HCT116 (cell line): ENCODE data around the gene EXOC6B. TPM values are rescaled to one million over a fixed set of nuclear protein-coding genes. Genes with fewer than 3 reads are reported as not detected.

Experiments used
- ATAC-seq: fragments of 200-7000 bp; cut with Tn5 transposase; 2 replicates; pipeline ENCODE4 v1.9.1; 2020; ENCODE audit warnings: mild to moderate bottlenecking, moderate library complexity
- BruUV-seq: library from RNA; stranded (reverse); fragments of 400-500 nt; replicated peaks from 2 replicates; lab custom pipeline; 2021; lab: Mats Ljungman, UMichigan
- CTCF ChIA-PET: fragments of 300-600 bp; sonication (Branson Sonifier 250); formaldehyde crosslinking; loops from one replicate; lab custom pipeline; 2021; ENCODE audit warnings: antibody characterized with exemption; lab: Charles Lee
- POLR2A ChIA-PET: fragments of 300-600, 350-600 bp; sonication (Branson Sonifier 250); formaldehyde crosslinking; loops from one replicate; lab custom pipeline; 2021; ENCODE audit warnings: antibody characterized with exemption; lab: Charles Lee
- RAD21 ChIA-PET, 2 experiments: fragments of 300-600 bp; sonication (Branson Sonifier 250); formaldehyde crosslinking; loops; one replicate each; lab custom pipeline; 2023; ENCODE audit warnings: low total read pairs in 2 of 2; ENCODE audit not compliant: uncharacterized antibody in 2 of 2, unreplicated experiment in 2 of 2, low non-redundant PET in 1 of 2; lab: Charles Lee
- DNase-seq: peaks from one replicate; pipeline ENCODE4 v3.0.0-alpha.2; 2010; ENCODE audit warnings: low read depth, low spot score
- H2AFZ ChIP-seq: fragments of 200-600 bp; shearing (Covaris generic), sonication (generic); 2 replicates; pipeline ENCODE4 v1.6.1; 2017; ENCODE audit warnings: low read depth, mixed run types, mixed read lengths, antibody characterized with exemption, low read length; ENCODE audit not compliant: poor library complexity, severe bottlenecking
- H3K27ac ChIP-seq: 2 replicates; pipeline ENCODE4 v1.5.1; 2012; ENCODE audit warnings: low read depth, low read length
- H3K27me3 ChIP-seq: fragments of 200-600 bp; sonication (generic); 2 replicates; pipeline ENCODE4 v1.6.1; 2016; ENCODE audit warnings: mixed run types, low read length, mixed read lengths; ENCODE audit not compliant: insufficient read depth
- H3K36me3 ChIP-seq, 2 experiments: fragments of 200-500 bp in 1 of 2; fragments of 200-600 bp in 1 of 2; sonication (Bioruptor generic) in 1 of 2; sonication (generic) in 1 of 2; 2 replicates each; pipeline versions ENCODE4 v1.5.1 to v1.6.1; 2014 to 2016; ENCODE audit warnings: low read length in 2 of 2, inconsistent platforms in 1 of 2, mixed read lengths in 1 of 2, mixed run types in 1 of 2; ENCODE audit not compliant: insufficient read depth in 2 of 2, control insufficient read depth in 1 of 2
- H3K4me1 ChIP-seq, 2 experiments: fragments of 200-600 bp in 1 of 2; sonication (generic) in 1 of 2; 2 replicates each; pipeline versions ENCODE4 v1.5.1 to v1.6.1; 2012 to 2017; ENCODE audit warnings: low read length in 2 of 2, inconsistent platforms in 1 of 2, mild to moderate bottlenecking in 1 of 2, mixed read lengths in 1 of 2, mixed run types in 1 of 2, moderate library complexity in 1 of 2; ENCODE audit not compliant: insufficient read depth in 2 of 2, control insufficient read depth in 1 of 2
- H3K4me2 ChIP-seq: fragments of 200-600 bp; sonication (generic); 2 replicates; pipeline ENCODE4 v1.6.1; 2017; ENCODE audit warnings: mixed run types, low read length, mixed read lengths
- H3K4me3 ChIP-seq, 2 experiments: fragments of 200-600 bp in 1 of 2; sonication (generic) in 1 of 2; replicated peaks in 1 of 2; 2 replicates each; pipeline ENCODE4 v1.5.1; 2011 to 2016; ENCODE audit warnings: low read length in 2 of 2, control low read depth in 1 of 2, low read depth in 1 of 2, mild to moderate bottlenecking in 1 of 2, mixed read lengths in 1 of 2, mixed run types in 1 of 2
- H3K79me2 ChIP-seq: fragments of 200-600 bp; sonication (generic); 2 replicates; pipeline ENCODE4 v1.6.1; 2017; ENCODE audit warnings: mild to moderate bottlenecking, mixed run types, low read length, moderate library complexity, mixed read lengths; ENCODE audit not compliant: insufficient read depth
- H3K9ac ChIP-seq: fragments of 200-600 bp; sonication (generic); 2 replicates; pipeline ENCODE4 v1.6.1; 2016; ENCODE audit warnings: low read length, mixed read lengths
- H3K9me2 ChIP-seq: fragments of 200-600 bp; sonication (generic), shearing (Covaris generic); 2 replicates; pipeline ENCODE4 v1.6.1; 2017; ENCODE audit warnings: mixed run types, mild to moderate bottlenecking, moderate library complexity; ENCODE audit not compliant: insufficient read depth
- H3K9me3 ChIP-seq, 2 experiments: fragments of 200-500 bp in 1 of 2; fragments of 200-600 bp in 1 of 2; sonication (Bioruptor generic) in 1 of 2; sonication (generic) in 1 of 2; 2 replicates each; pipeline ENCODE4 v1.6.1; 2014 to 2017; ENCODE audit warnings: low read length in 2 of 2, mixed read lengths in 2 of 2, inconsistent platforms in 1 of 2, low read depth in 1 of 2, mild to moderate bottlenecking in 1 of 2, mixed run types in 1 of 2, moderate library complexity in 1 of 2; ENCODE audit not compliant: control insufficient read depth in 1 of 2, insufficient read depth in 1 of 2
- H4K20me1 ChIP-seq: fragments of 200-600 bp; sonication (generic), shearing (Covaris generic); 2 replicates; pipeline ENCODE4 v1.6.1; 2017; ENCODE audit warnings: mixed run types, mild to moderate bottlenecking, moderate library complexity; ENCODE audit not compliant: insufficient read depth
- CBX3 ChIP-seq: IDR thresholded peaks from 2 replicates; pipeline ENCODE4 v1.6.1; 2012; ENCODE audit warnings: low read depth
- CEBPB ChIP-seq: IDR thresholded peaks from 2 replicates; pipeline ENCODE4 v1.6.1; 2012; ENCODE audit warnings: low read depth
- ELF1 ChIP-seq: IDR thresholded peaks from 2 replicates; pipeline ENCODE4 v1.6.1; 2012; ENCODE audit warnings: low read depth, borderline replicate concordance
- EZH2 ChIP-seq: fragments of 200-600 bp; sonication (generic); IDR thresholded peaks from 2 replicates; pipeline ENCODE4 v1.6.1; 2017; ENCODE audit warnings: antibody characterized with exemption, mixed run types
- EZH2phosphoT487 ChIP-seq: fragments of 200-600 bp; IDR thresholded peaks from 2 replicates; pipeline ENCODE4 v1.6.1; 2018; ENCODE audit warnings: antibody characterized with exemption, borderline replicate concordance
- FOSL1 ChIP-seq: IDR thresholded peaks from 2 replicates; pipeline ENCODE4 v1.6.1; 2012; ENCODE audit warnings: low read depth
- JUND ChIP-seq: IDR thresholded peaks from 2 replicates; pipeline ENCODE4 v1.6.1; 2012
- POLR2A ChIP-seq: IDR thresholded peaks from 2 replicates; pipeline ENCODE4 v1.7.0; 2011; ENCODE audit warnings: borderline replicate concordance; ENCODE audit not compliant: insufficient read depth, insufficient read length; ENCODE audit errors: extremely low read depth
- POLR2AphosphoS5 ChIP-seq: IDR thresholded peaks from 2 replicates; pipeline ENCODE4 v1.6.1; 2011; ENCODE audit warnings: mild to moderate bottlenecking, low read depth, low read length, moderate library complexity
- RAD21 ChIP-seq: IDR thresholded peaks from 2 replicates; pipeline ENCODE4 v1.6.1; 2012; ENCODE audit warnings: low read depth, mild to moderate bottlenecking
- SIN3A ChIP-seq: IDR thresholded peaks from 2 replicates; pipeline ENCODE4 v1.6.1; 2012; ENCODE audit warnings: low read depth
- SP1 ChIP-seq: IDR thresholded peaks from 2 replicates; pipeline ENCODE4 v1.6.1; 2012; ENCODE audit warnings: low read depth
- SRF ChIP-seq: IDR thresholded peaks from 2 replicates; pipeline ENCODE4 v1.6.1; 2012; ENCODE audit warnings: low read depth
- TCF7L2 ChIP-seq: IDR thresholded peaks from 2 replicates; pipeline ENCODE4 v1.7.0; 2011; ENCODE audit warnings: borderline replicate concordance, inconsistent platforms; ENCODE audit not compliant: insufficient read depth, insufficient read length; ENCODE audit errors: extremely low read depth
- YY1 ChIP-seq: IDR thresholded peaks from 2 replicates; pipeline ENCODE4 v1.6.1; 2011; ENCODE audit warnings: low read length, low read depth, moderate library complexity, mild to moderate bottlenecking; ENCODE audit not compliant: insufficient replicate concordance; ENCODE audit errors: extremely low read depth
- ZBTB33 ChIP-seq: IDR thresholded peaks from 2 replicates; pipeline ENCODE4 v1.6.1; 2011; ENCODE audit warnings: mild to moderate bottlenecking, low read length, moderate library complexity; ENCODE audit not compliant: insufficient replicate concordance; ENCODE audit errors: extremely low read depth
- ZFX ChIP-seq: fragments of 450-650 bp; IDR thresholded peaks from 2 replicates; pipeline ENCODE4 v1.6.1; 2017
- ZNF274 ChIP-seq: fragments of 200-500 bp; sonication (Bioruptor generic); IDR thresholded peaks from 2 replicates; pipeline ENCODE4 v1.6.1; 2014; ENCODE audit warnings: mild to moderate bottlenecking, low read depth, low read length, inconsistent platforms
- intact Hi-C: fragments of 100-400 bp; cut with micrococcal nuclease; formaldehyde crosslinking; loops from 2 replicates; pipeline ENCODE4 v1.10.0; 2022
- total RNA-seq: library from RNA; stranded (reverse); gene quantifications from one replicate; pipeline ENCODE4 v1.2.1, GENCODE V29; 2021; ENCODE audit not compliant: unreplicated experiment
- TF ChIP-seq, protein P1 (sequence below): IDR thresholded peaks from 2 replicates; pipeline ENCODE4 v1.6.1; 2012; ENCODE audit warnings: low read depth
- TF ChIP-seq, protein P2 (sequence below), 3 experiments: fragments of 200-600 bp in 1 of 3; sonication (generic) in 1 of 3; IDR thresholded peaks in 2 of 3; conservative IDR thresholded peaks in 1 of 3; 2 replicates each; pipeline ENCODE4 v1.5.1; 2012 to 2017; ENCODE audit warnings: low read depth in 2 of 3, low read length in 2 of 3, antibody characterized with exemption in 1 of 3, borderline replicate concordance in 1 of 3, control low read depth in 1 of 3, mild to moderate bottlenecking in 1 of 3, mixed read lengths in 1 of 3, mixed run types in 1 of 3, moderate library complexity in 1 of 3; ENCODE audit not compliant: insufficient read depth in 1 of 3

The EXOC6B gene
- total RNA-seq, 1 experiment from 2014 or later: 25.4 TPM

GRCh38 chr2:72527424-72527823, 298.4 kb downstream of the EXOC6B start:
- Histone ChIP-seq H4K20me1 (no peaks in the 10 kb centered on the region), H3K27ac (no peak overlapping the region), H3K4me1 (peaks cover 15% of the 10 kb centered on the region in 2 experiments), H3K9me2 (no peaks in the 10 kb centered on the region), H3K79me2 (no peaks in the 10 kb centered on the region), H3K27me3 (no peaks in the 10 kb centered on the region), H3K36me3 (no peaks in the 10 kb centered on the region), H3K9me3 (no peaks in the 10 kb centered on the region), H3K9ac (no peak overlapping the region)
- DNase-seq: no peak
- intact Hi-C loops: no loop called here
- no TSS peak for BruUV-seq
- TF ChIP-seq RAD21 (no peak), TCF7L2 (no peak), SRF (no peak), FOSL1 (no peak), POLR2A (no peak), EZH2 (no peak), ZNF274 (no peak), POLR2AphosphoS5 (no peak), SIN3A (no peak), CEBPB (no peak), ZBTB33 (no peak), YY1 (no peak), ELF1 (no peak), ZFX (no peak), JUND (no peak), EZH2phosphoT487 (no peak), CBX3 (no peak), SP1 (no peak)
- TF ChIP-seq, protein P1, sequence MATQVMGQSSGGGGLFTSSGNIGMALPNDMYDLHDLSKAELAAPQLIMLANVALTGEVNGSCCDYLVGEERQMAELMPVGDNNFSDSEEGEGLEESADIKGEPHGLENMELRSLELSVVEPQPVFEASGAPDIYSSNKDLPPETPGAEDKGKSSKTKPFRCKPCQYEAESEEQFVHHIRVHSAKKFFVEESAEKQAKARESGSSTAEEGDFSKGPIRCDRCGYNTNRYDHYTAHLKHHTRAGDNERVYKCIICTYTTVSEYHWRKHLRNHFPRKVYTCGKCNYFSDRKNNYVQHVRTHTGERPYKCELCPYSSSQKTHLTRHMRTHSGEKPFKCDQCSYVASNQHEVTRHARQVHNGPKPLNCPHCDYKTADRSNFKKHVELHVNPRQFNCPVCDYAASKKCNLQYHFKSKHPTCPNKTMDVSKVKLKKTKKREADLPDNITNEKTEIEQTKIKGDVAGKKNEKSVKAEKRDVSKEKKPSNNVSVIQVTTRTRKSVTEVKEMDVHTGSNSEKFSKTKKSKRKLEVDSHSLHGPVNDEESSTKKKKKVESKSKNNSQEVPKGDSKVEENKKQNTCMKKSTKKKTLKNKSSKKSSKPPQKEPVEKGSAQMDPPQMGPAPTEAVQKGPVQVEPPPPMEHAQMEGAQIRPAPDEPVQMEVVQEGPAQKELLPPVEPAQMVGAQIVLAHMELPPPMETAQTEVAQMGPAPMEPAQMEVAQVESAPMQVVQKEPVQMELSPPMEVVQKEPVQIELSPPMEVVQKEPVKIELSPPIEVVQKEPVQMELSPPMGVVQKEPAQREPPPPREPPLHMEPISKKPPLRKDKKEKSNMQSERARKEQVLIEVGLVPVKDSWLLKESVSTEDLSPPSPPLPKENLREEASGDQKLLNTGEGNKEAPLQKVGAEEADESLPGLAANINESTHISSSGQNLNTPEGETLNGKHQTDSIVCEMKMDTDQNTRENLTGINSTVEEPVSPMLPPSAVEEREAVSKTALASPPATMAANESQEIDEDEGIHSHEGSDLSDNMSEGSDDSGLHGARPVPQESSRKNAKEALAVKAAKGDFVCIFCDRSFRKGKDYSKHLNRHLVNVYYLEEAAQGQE: no peak
- TF ChIP-seq, protein P2, sequence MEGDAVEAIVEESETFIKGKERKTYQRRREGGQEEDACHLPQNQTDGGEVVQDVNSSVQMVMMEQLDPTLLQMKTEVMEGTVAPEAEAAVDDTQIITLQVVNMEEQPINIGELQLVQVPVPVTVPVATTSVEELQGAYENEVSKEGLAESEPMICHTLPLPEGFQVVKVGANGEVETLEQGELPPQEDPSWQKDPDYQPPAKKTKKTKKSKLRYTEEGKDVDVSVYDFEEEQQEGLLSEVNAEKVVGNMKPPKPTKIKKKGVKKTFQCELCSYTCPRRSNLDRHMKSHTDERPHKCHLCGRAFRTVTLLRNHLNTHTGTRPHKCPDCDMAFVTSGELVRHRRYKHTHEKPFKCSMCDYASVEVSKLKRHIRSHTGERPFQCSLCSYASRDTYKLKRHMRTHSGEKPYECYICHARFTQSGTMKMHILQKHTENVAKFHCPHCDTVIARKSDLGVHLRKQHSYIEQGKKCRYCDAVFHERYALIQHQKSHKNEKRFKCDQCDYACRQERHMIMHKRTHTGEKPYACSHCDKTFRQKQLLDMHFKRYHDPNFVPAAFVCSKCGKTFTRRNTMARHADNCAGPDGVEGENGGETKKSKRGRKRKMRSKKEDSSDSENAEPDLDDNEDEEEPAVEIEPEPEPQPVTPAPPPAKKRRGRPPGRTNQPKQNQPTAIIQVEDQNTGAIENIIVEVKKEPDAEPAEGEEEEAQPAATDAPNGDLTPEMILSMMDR (IDR thresholded peaks at IDR 0.05 in 2 of 3, conservative IDR thresholded peaks at IDR 0.05 in 1 of 3; ENCODE audit: borderline replicate concordance in 1 of 3, insufficient read depth in 1 of 3, low read depth in 2 of 3, low read length in 2 of 3): no peak
- TF ChIP-seq, all 23 proteins: peak for 0
- ChIA-PET POLR2A (no interaction called here), RAD21 (no interaction called here), CTCF (no interaction called here)
- Histone ChIP-seq H2AFZ (no peak overlapping the region), H3K4me3 (no peak overlapping the region), H3K4me2 (no peak overlapping the region)
- no peak for ATAC-seq
